Loucy (cell line): Measurements from ENCODE around the gene CAGE1.

Source experiments
- H2AFZ ChIP-seq: fragments of 200-600 bp; sonication (generic); 2 replicates; pipeline ENCODE4 v1.6.0; 2016; ENCODE audit warnings: antibody characterized with exemption, mild to moderate bottlenecking, low read length, moderate library complexity
- H3F3A ChIP-seq: fragments of 200-600 bp; 2 replicates; pipeline ENCODE4 v1.6.0; 2016; ENCODE audit warnings: antibody characterized with exemption, low read depth, mild to moderate bottlenecking
- H3K27me3 ChIP-seq: fragments of 200-600 bp; sonication (generic); 2 replicates; pipeline ENCODE4 v1.6.1; 2014; ENCODE audit warnings: low read length, mild to moderate bottlenecking; ENCODE audit not compliant: insufficient read depth, poor library complexity, severe bottlenecking
- H3K36me3 ChIP-seq: fragments of 200-600 bp; sonication (generic); 2 replicates; pipeline ENCODE4 v1.6.1; 2016; ENCODE audit warnings: low read length; ENCODE audit not compliant: insufficient read depth
- H3K4me1 ChIP-seq: fragments of 200-600 bp; sonication (generic); 2 replicates; pipeline ENCODE4 v1.5.1; 2014; ENCODE audit warnings: low read length, mild to moderate bottlenecking; ENCODE audit not compliant: insufficient read depth, poor library complexity, severe bottlenecking
- H3K4me2 ChIP-seq: fragments of 200-600 bp; sonication (generic); 2 replicates; pipeline ENCODE4 v1.6.0; 2014; ENCODE audit warnings: antibody characterized with exemption, low read length, low read depth, mild to moderate bottlenecking; ENCODE audit not compliant: poor library complexity, severe bottlenecking
- H3K4me3 ChIP-seq: fragments of 200-600 bp; sonication (generic); 2 replicates; pipeline ENCODE4 v1.5.1; 2014; ENCODE audit warnings: low read length, mild to moderate bottlenecking, mixed read lengths; ENCODE audit not compliant: poor library complexity, severe bottlenecking
- H3K79me2 ChIP-seq: fragments of 200-600 bp; sonication (generic); 2 replicates; pipeline ENCODE4 v1.6.1; 2014; ENCODE audit warnings: low read length; ENCODE audit not compliant: insufficient read depth
- H3K9ac ChIP-seq: fragments of 200-600 bp; sonication (generic); 2 replicates; pipeline ENCODE4 v1.6.0; 2014; ENCODE audit warnings: mild to moderate bottlenecking, low read depth, low read length, moderate library complexity; ENCODE audit not compliant: poor library complexity, severe bottlenecking
- H3K9me2 ChIP-seq: fragments of 200-600 bp; sonication (generic); replicated peaks from 2 replicates; pipeline ENCODE4 v1.6.1; 2016; ENCODE audit warnings: low read depth, low read length, mixed read lengths
- H3K9me3 ChIP-seq: fragments of 200-600 bp; sonication (generic); 2 replicates; pipeline ENCODE4 v1.6.1; 2014; ENCODE audit warnings: mild to moderate bottlenecking, antibody characterized with exemption, low read length, low read depth; ENCODE audit not compliant: insufficient read depth
- H4K20me1 ChIP-seq: fragments of 200-600 bp; sonication (generic); 2 replicates; pipeline ENCODE4 v1.6.0; 2014; ENCODE audit warnings: antibody characterized with exemption, low read length, mild to moderate bottlenecking; ENCODE audit not compliant: insufficient read depth, poor library complexity, severe bottlenecking
- CTCF ChIP-seq: fragments of 200-600 bp; sonication (generic); conservative IDR thresholded peaks from 2 replicates; pipeline ENCODE4 v1.5.1; 2014; ENCODE audit warnings: mild to moderate bottlenecking, antibody characterized with exemption, low read length
- EZH2phosphoT487 ChIP-seq: fragments of 200-600 bp; IDR thresholded peaks from 2 replicates; pipeline ENCODE4 v1.6.1; 2018; ENCODE audit warnings: antibody characterized with exemption, mild to moderate bottlenecking, moderate library complexity, borderline replicate concordance

CAGE1 gene

DNA sequence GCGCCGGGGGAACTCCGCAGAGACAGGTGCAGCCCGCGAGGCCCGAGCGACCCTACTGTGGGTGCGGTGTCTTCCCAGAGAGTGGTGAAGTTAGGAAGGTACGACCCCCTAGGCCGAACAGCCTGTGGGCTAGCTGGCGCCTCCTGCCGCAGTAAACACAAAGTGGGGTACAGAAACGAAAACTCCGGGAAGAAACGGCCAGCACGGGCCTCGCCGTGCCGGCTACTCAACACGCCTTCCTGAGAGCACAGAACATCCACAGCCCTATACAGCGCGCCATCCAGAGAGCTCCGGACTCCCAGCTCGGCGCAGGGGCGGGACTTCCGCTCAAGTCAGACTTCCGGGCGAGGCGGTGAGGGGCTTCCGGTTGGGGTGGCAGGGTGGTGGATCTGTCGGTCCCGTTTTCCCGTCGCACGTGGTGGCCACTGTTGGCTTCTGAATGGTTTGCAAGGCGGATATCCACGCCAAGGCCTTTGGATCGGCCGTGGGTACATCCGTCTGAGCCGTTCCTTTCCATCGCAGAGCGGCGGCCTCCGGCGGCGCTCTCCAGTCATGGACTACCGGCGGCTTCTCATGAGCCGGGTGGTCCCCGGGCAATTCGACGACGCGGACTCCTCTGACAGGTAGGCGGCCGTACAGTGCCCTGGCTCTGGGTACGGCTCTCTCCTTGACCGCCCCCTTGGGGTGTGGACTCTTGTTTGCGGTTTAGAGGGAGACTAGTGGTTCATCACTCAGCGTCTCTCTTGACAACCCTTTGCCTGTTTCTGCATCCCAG is at the start of gene CAGE1, which contains the start of gene RIOK1:
CAGE1 (minus strand) TSS at position 292 of the 775 bp plus-strand sequence. CDS start 2,569 bp downstream, outside the sequence.
RIOK1 (plus strand) TSS at position 358 of the 775 bp plus-strand sequence; CDS start at position 553, 195 bp downstream.
- peak within 1 kb of the TSS; percentile 87 for H3K9ac ChIP-seq
- H3K79me2 ChIP-seq: peaks cover 52% of the 10 kb centered on the region
- TF ChIP-seq EZH2phosphoT487: no peak
- peak; percentile 19; the same call in 1 of the 2 replicates for TF ChIP-seq CTCF
- H3F3A ChIP-seq: no peaks in the 10 kb centered on the region
- H3K4me1 ChIP-seq: peaks cover 39% of the 10 kb centered on the region
- peak within 1 kb of the TSS; percentile 94 for H2AFZ ChIP-seq
- peak within 1 kb of the TSS; percentile 93 for H3K4me3 ChIP-seq
- H4K20me1 ChIP-seq: peaks cover 19% of the 10 kb centered on the region
- H3K9me3 ChIP-seq: no peaks in the 10 kb centered on the region
- no peaks in the 10 kb centered on the region for H3K27me3 ChIP-seq
- no peaks in the 10 kb centered on the region for H3K9me2 ChIP-seq
- peak within 1 kb of the TSS; percentile 88 for H3K4me2 ChIP-seq
- peaks cover 3% of the 10 kb centered on the region for H3K36me3 ChIP-seq

GRCh38 chr6:7439228-7439627 is 49.7 kb upstream of the CAGE1 start:
- Histone ChIP-seq H3K9ac (no peak overlapping the region), H4K20me1 (no peaks in the 10 kb centered on the region), H3K4me3 (no peak overlapping the region), H3F3A (no peaks in the 10 kb centered on the region), H3K9me3 (no peaks in the 10 kb centered on the region), H3K36me3 (no peaks in the 10 kb centered on the region), H3K27me3 (no peaks in the 10 kb centered on the region), H2AFZ (no peak overlapping the region), H3K79me2 (no peaks in the 10 kb centered on the region), H3K9me2 (no peaks in the 10 kb centered on the region), H3K4me1 (peaks cover 14% of the 10 kb centered on the region), H3K4me2 (peak overlapping the region; percentile 42)
- TF ChIP-seq EZH2phosphoT487 (no peak), CTCF (no peak)

GRCh38 chr6:7438011-7438410 is 48.5 kb upstream of the CAGE1 start:
- Histone ChIP-seq H3K27me3 (no peaks in the 10 kb centered on the region), H3F3A (no peaks in the 10 kb centered on the region), H3K4me2 (no peak overlapping the region), H3K4me3 (no peak overlapping the region), H4K20me1 (no peaks in the 10 kb centered on the region), H3K9me2 (no peaks in the 10 kb centered on the region), H3K9ac (no peak overlapping the region), H3K79me2 (no peaks in the 10 kb centered on the region), H3K4me1 (peaks cover 14% of the 10 kb centered on the region), H3K9me3 (no peaks in the 10 kb centered on the region), H3K36me3 (no peaks in the 10 kb centered on the region), H2AFZ (no peak overlapping the region)
- TF ChIP-seq EZH2phosphoT487 (no peak), CTCF (no peak)
